CD14-positive monocyte (primary cell): Measurements from ENCODE around the gene JPH2. TPM values are rescaled to one million over a fixed set of nuclear protein-coding genes. Genes with fewer than 3 reads are reported as not detected.

Source experiments
- DNase-seq, 3 donors: peaks; one replicate each; pipeline ENCODE4 v3.0.0-alpha.2; 2011 to 2022
- H2AFZ ChIP-seq: 2 replicates; pipeline ENCODE4 v1.6.0; 2012; ENCODE audit warnings: mild to moderate bottlenecking, low read depth, low read length, inconsistent platforms; ENCODE audit not compliant: insufficient read depth, poor library complexity, severe bottlenecking
- H3K27ac ChIP-seq, 2 donors: 1 replicate in 1 of 2; 2 replicates in 1 of 2; pipeline ENCODE4 v1.5.1; 2012 to 2013; ENCODE audit warnings: low read length in 2 of 2, control low read depth in 1 of 2, inconsistent platforms in 1 of 2, low read depth in 1 of 2, mild to moderate bottlenecking in 1 of 2
- H3K27me3 ChIP-seq, 2 donors: one replicate each; pipeline versions ENCODE4 v1.6.0 to v1.6.1; 2011 to 2013; ENCODE audit warnings: low read length in 2 of 2; ENCODE audit not compliant: control insufficient read depth in 2 of 2, insufficient read depth in 2 of 2
- H3K36me3 ChIP-seq, 2 donors: replicated peaks in 1 of 2; 1 replicate in 1 of 2; 2 replicates in 1 of 2; pipeline versions ENCODE4 v1.5.1 to v1.6.1; 2012 to 2013; ENCODE audit warnings: low read length in 2 of 2, control low read depth in 1 of 2, inconsistent platforms in 1 of 2, mild to moderate bottlenecking in 1 of 2; ENCODE audit not compliant: insufficient read depth in 2 of 2, control insufficient read depth in 1 of 2
- H3K4me1 ChIP-seq, 2 donors: 1 replicate in 1 of 2; 2 replicates in 1 of 2; pipeline versions ENCODE4 v1.5.1 to v1.6.1; 2012 to 2013; ENCODE audit warnings: low read length in 2 of 2, control low read depth in 1 of 2, inconsistent platforms in 1 of 2, mild to moderate bottlenecking in 1 of 2, moderate library complexity in 1 of 2; ENCODE audit not compliant: insufficient read depth in 2 of 2, control insufficient read depth in 1 of 2
- H3K4me2 ChIP-seq: replicated peaks from 2 replicates; pipeline ENCODE3; 2012; ENCODE audit warnings: low read length, moderate library complexity, mild to moderate bottlenecking; ENCODE audit not compliant: poor library complexity, severe bottlenecking; ENCODE audit errors: extremely low read depth
- H3K4me3 ChIP-seq, 3 experiments: fragments of 200-600 bp in 1 of 3; sonication (generic) in 1 of 3; replicated peaks in 1 of 3; 1 replicate in 2 of 3; 2 replicates in 1 of 3; pipeline ENCODE4 v1.5.1; 2011 to 2013; ENCODE audit warnings: low read length in 3 of 3, mild to moderate bottlenecking in 3 of 3, control low read depth in 2 of 3, low read depth in 2 of 3, inconsistent platforms in 1 of 3, moderate library complexity in 1 of 3
- H3K79me2 ChIP-seq: 2 replicates; pipeline ENCODE4 v1.6.0; 2012; ENCODE audit warnings: mild to moderate bottlenecking, control low read depth, inconsistent platforms, low read length, moderate library complexity; ENCODE audit not compliant: insufficient read depth
- H3K9ac ChIP-seq: 2 replicates; pipeline ENCODE4 v1.6.0; 2017; ENCODE audit warnings: low read length, mild to moderate bottlenecking; ENCODE audit not compliant: insufficient read depth, poor library complexity, severe bottlenecking
- H3K9me3 ChIP-seq, 2 donors: replicated peaks in 1 of 2; 1 replicate in 1 of 2; 2 replicates in 1 of 2; pipeline versions ENCODE4 v1.5.1 to v1.6.1; 2012 to 2013; ENCODE audit warnings: low read length in 2 of 2, control low read depth in 1 of 2; ENCODE audit not compliant: control insufficient read depth in 1 of 2, insufficient read depth in 1 of 2
- H4K20me1 ChIP-seq: 2 replicates; pipeline ENCODE4 v1.6.0; 2012; ENCODE audit warnings: mild to moderate bottlenecking, low read length, control low read depth, moderate library complexity; ENCODE audit not compliant: insufficient read depth
- H3K27ac Mint-ChIP-seq, 7 donors: one replicate each; pipeline ENCODE4 v1.8.0; 2020; ENCODE audit warnings: mild to moderate bottlenecking in 7 of 7, mixed read lengths in 7 of 7, moderate library complexity in 6 of 7, inconsistent platforms in 2 of 7
- H3K27me3 Mint-ChIP-seq, 3 donors: one replicate each; pipeline ENCODE4 v1.8.0; 2021 to 2022; ENCODE audit warnings: low read depth in 3 of 3, mild to moderate bottlenecking in 3 of 3, mixed read lengths in 3 of 3, moderate library complexity in 3 of 3, inconsistent platforms in 1 of 3
- H3K36me3 Mint-ChIP-seq, 2 donors: one replicate each; pipeline ENCODE4 v1.8.0; 2020; ENCODE audit warnings: mixed read lengths in 2 of 2, inconsistent platforms in 1 of 2, mild to moderate bottlenecking in 1 of 2
- H3K4me1 Mint-ChIP-seq: one replicate; pipeline ENCODE4 v1.8.0; 2020; ENCODE audit warnings: mild to moderate bottlenecking, mixed read lengths
- H3K4me3 Mint-ChIP-seq, 2 donors: one replicate each; pipeline ENCODE4 v1.8.0; 2020; ENCODE audit warnings: mild to moderate bottlenecking in 2 of 2, mixed read lengths in 2 of 2, moderate library complexity in 1 of 2
- H3K9me3 Mint-ChIP-seq, 7 donors: one replicate each; pipeline ENCODE4 v1.8.0; 2020 to 2022; ENCODE audit warnings: mixed read lengths in 7 of 7, mild to moderate bottlenecking in 6 of 7, moderate library complexity in 6 of 7, inconsistent platforms in 2 of 7
- CTCF ChIP-seq: fragments of 200-600 bp; IDR thresholded peaks from one replicate; pipeline ENCODE4 v1.8.0; 2022; ENCODE audit warnings: antibody characterized with exemption, mild to moderate bottlenecking
- WGBS: methylation state at CpG from one replicate; pipeline ENCODE4 v1.1.5; 2013; ENCODE audit warnings: missing lambda C conversion rate; ENCODE audit not compliant: insufficient coverage; 5-methylcytosine and 5-hydroxymethylcytosine counted together
- intact Hi-C, 2 donors: fragments of 100-400 bp; cut with micrococcal nuclease; formaldehyde crosslinking; loops; one replicate each; pipeline versions ENCODE4 v1.15.0 to v1.15.1; 2023
- polyA plus RNA-seq, 3 donors: library from polyadenylated mRNA; depleted of rRNA in 1 of 3; unstranded in 2 of 3; stranded (reverse) in 1 of 3; fragments of 300-500 nt in 2 of 3; fragments of >200 nt in 1 of 3; fragmentation: Illumina TruSeq in 2 of 3; gene quantifications; 1 replicate in 2 of 3; 2 replicates in 1 of 3; pipeline ENCODE4 v1.2.3, GENCODE V29; 2012 to 2021

JPH2 gene
- polyA plus RNA-seq, 3 donors: not detected

- 88% methylated on average over 6 of the region's 7 CpGs for WGBS
- TF ChIP-seq CTCF: no peak
- no peaks in the 10 kb centered on the region for H3K79me2 ChIP-seq
- H3K4me1 Mint-ChIP-seq: no peaks in the 10 kb centered on the region
- H3K4me3 Mint-ChIP-seq: no peak overlapping the region
- no peak for DNase-seq
- no peak overlapping the region for H3K9ac ChIP-seq
- peaks cover 28 to 46% (median 32%) of the 10 kb centered on the region in 3 donors for H3K27me3 Mint-ChIP-seq
- H4K20me1 ChIP-seq: no peaks in the 10 kb centered on the region
- no peak overlapping the region for H2AFZ ChIP-seq
- no peak overlapping the region for H3K4me3 ChIP-seq
- H3K4me2 ChIP-seq: no peak overlapping the region
- no peaks in the 10 kb centered on the region for H3K36me3 ChIP-seq
- H3K36me3 Mint-ChIP-seq: no peaks in the 10 kb centered on the region
- intact Hi-C loops: loop anchor here in 1 of 2 donors (10.0 kb wide), 1 partner anchor 72 kb away; the partner anchor contains the start of gene JPH2
- peaks cover 2 to 7% of the 10 kb centered on the region in 2 donors for H3K9me3 ChIP-seq
- peaks cover 3 to 18% of the 10 kb centered on the region in 2 donors for H3K27me3 ChIP-seq
- no peaks in the 10 kb centered on the region for H3K4me1 ChIP-seq
- no peak overlapping the region for H3K27ac Mint-ChIP-seq
- no peak overlapping the region for H3K27ac ChIP-seq
- peaks cover 2 to 15% (median 12%) of the 10 kb centered on the region in 7 donors for H3K9me3 Mint-ChIP-seq
Observed at GRCh38 chr20:44112889-44113617, 73.9 kb downstream of the JPH2 start.

GRCh38 chr20:44112456-44112855 is 74.5 kb downstream of the JPH2 start:
- no peak for DNase-seq
- Histone ChIP-seq H3K4me3 (no peak overlapping the region), H3K36me3 (no peaks in the 10 kb centered on the region), H3K9me3 (peaks cover 6 to 11% of the 10 kb centered on the region in 2 donors), H3K27ac (no peak overlapping the region), H2AFZ (no peak overlapping the region), H3K27me3 (peaks cover 3 to 18% of the 10 kb centered on the region in 2 donors), H4K20me1 (no peaks in the 10 kb centered on the region), H3K4me2 (no peak overlapping the region), H3K9ac (no peak overlapping the region), H3K79me2 (no peaks in the 10 kb centered on the region), H3K4me1 (no peaks in the 10 kb centered on the region)
- Mint-ChIP-seq H3K27ac (no peak overlapping the region), H3K4me3 (no peak overlapping the region), H3K9me3 (peaks cover 5 to 18% (median 13%) of the 10 kb centered on the region in 7 donors), H3K36me3 (no peaks in the 10 kb centered on the region), H3K27me3 (peaks cover 26 to 44% (median 34%) of the 10 kb centered on the region in 3 donors), H3K4me1 (no peaks in the 10 kb centered on the region)
- intact Hi-C loops: loop anchor here in 1 of 2 donors (10.0 kb wide), 1 partner anchor 72 kb away; the partner anchor contains the start of gene JPH2
- WGBS: 85% methylated on average over 3 of the region's 6 CpGs
- TF ChIP-seq CTCF: no peak
